NCI-H1048 (cell line): ENCODE results near the gene RADIL.
"Not testable (repeated sequence)": the region's sequence is repeated elsewhere in the genome, so short reads cannot be mapped to it uniquely, and the experiment has no call there.

Experiments
- DNase-seq: peaks from one replicate; lab custom pipeline; 2025; lab: John Stamatoyannopoulos, UW

The RADIL gene

GRCh38 chr7:4808565-4808964, 75.0 kb downstream of the RADIL start:
- DNase-seq = no peak

- DNase-seq = no peak
These were observed 75.5 kb downstream of the RADIL start for GRCh38 chr7:4808026-4808425.

- no peak for DNase-seq
These were observed 75.9 kb downstream of the RADIL start for GRCh38 chr7:4807598-4808016.

GRCh38 chr7:4806983-4807597, 76.4 kb downstream of the RADIL start:
- no peak for DNase-seq

- DNase-seq = no peak
These were observed 77.6 kb downstream of the RADIL start for GRCh38 chr7:4805984-4806300.

- no peak for DNase-seq
These were observed 78.2 kb downstream of the RADIL start for GRCh38 chr7:4805110-4805983.

- DNase-seq = no peak
These were observed 79.9 kb downstream of the RADIL start for GRCh38 chr7:4803397-4804241.

GRCh38 chr7:4802577-4802976, 80.9 kb downstream of the RADIL start:
- not testable (repeated sequence) for DNase-seq

- no peak for DNase-seq
These were observed 81.7 kb downstream of the RADIL start for GRCh38 chr7:4801839-4802231.

- no peak for DNase-seq
These were observed 82.3 kb downstream of the RADIL start for GRCh38 chr7:4800926-4801838.

- DNase-seq = no peak
These were observed 83.0 kb downstream of the RADIL start for GRCh38 chr7:4800487-4800886.

- no peak for DNase-seq
These were observed 83.8 kb downstream of the RADIL start for GRCh38 chr7:4799508-4800268.

- no peak for DNase-seq
These were observed 84.7 kb downstream of the RADIL start for GRCh38 chr7:4798706-4799235.

GRCh38 chr7:4797858-4798705, 85.4 kb downstream of the RADIL start:
- no peak for DNase-seq

GRCh38 chr7:4796453-4796852, 87.1 kb downstream of the RADIL start:
- no peak for DNase-seq

- DNase-seq = no peak
These were observed 88.7 kb downstream of the RADIL start for GRCh38 chr7:4794591-4795350.

- not testable (repeated sequence) for DNase-seq
These were observed 89.3 kb downstream of the RADIL start for GRCh38 chr7:4794171-4794570.

GRCh38 chr7:4793385-4793993, 90.0 kb downstream of the RADIL start:
- DNase-seq = not testable (repeated sequence)
